ENCODE measurements around the gene NAA80.

The NAA80 gene

GRCh38 chr3:50298836-50299637 is at the start of gene NAA80, which contains the start of gene HYAL3:
TSS of gene NAA80 (minus strand) at chr3:50299405. CDS start at chr3:50297463, 1,942 bp downstream.
TSS of gene HYAL3 (minus strand) at chr3:50299405. CDS start at chr3:50295602, 3,803 bp downstream.
- no peaks in the 10 kb centered on the region for H3K9me3 Mint-ChIP-seq
- H3K27me3 Mint-ChIP-seq, result no peaks in the 10 kb centered on the region
- H3K36me3 Mint-ChIP-seq (ENCODE audit: insufficient read depth), result peaks cover 2% of the 10 kb centered on the region
- peak within 1 kb of the TSS; percentile 96 for H3K27ac Mint-ChIP-seq (ENCODE audit: low read depth)
- ATAC-seq (replicated peaks; ENCODE audit: extremely low read depth, poor library complexity, severe bottlenecking) (peak; percentile 86), DNase-seq (ENCODE audit: low spot score in 2 of 2) (peak; percentile 99 to 100)
- H3K4me1 Mint-ChIP-seq, result peaks cover 26% of the 10 kb centered on the region
- H3K4me3 Mint-ChIP-seq, result peak within 1 kb of the TSS; percentile 92

- Mint-ChIP-seq H3K4me1 (peaks cover 59% of the 10 kb centered on the region), H3K36me3 (ENCODE audit: insufficient read depth) (peaks cover 17% of the 10 kb centered on the region), H3K9me3 (no peaks in the 10 kb centered on the region), H3K4me3 (peak overlapping the region; percentile 32), H3K27ac (ENCODE audit: low read depth) (peak overlapping the region; percentile 68), H3K27me3 (no peaks in the 10 kb centered on the region)
- DNase-seq (ENCODE audit: low spot score in 2 of 2) (peak; percentile 74 to 76), ATAC-seq (replicated peaks; ENCODE audit: extremely low read depth, poor library complexity, severe bottlenecking) (no peak)
Observed at GRCh38 chr3:50347187-50347813, 48.1 kb upstream of the NAA80 start.

GRCh38 chr3:50345586-50346234 is 46.5 kb upstream of the NAA80 start, which contains the start of gene ZMYND10:
TSS of gene ZMYND10 (minus strand) at chr3:50345732. CDS start at chr3:50345579, 153 bp downstream.
- Mint-ChIP-seq H3K27me3 (no peaks in the 10 kb centered on the region), H3K27ac (ENCODE audit: low read depth) (peak within 1 kb of the TSS; percentile 80), H3K4me3 (peak within 1 kb of the TSS; percentile 73), H3K36me3 (ENCODE audit: insufficient read depth) (peaks cover 14% of the 10 kb centered on the region), H3K4me1 (peaks cover 55% of the 10 kb centered on the region), H3K9me3 (no peaks in the 10 kb centered on the region)
- ATAC-seq (replicated peaks; ENCODE audit: extremely low read depth, poor library complexity, severe bottlenecking), result no peak
- peak; percentile 50 to 53 for DNase-seq (ENCODE audit: low spot score in 2 of 2)

- Mint-ChIP-seq H3K4me1 (peaks cover 50% of the 10 kb centered on the region), H3K9me3 (no peaks in the 10 kb centered on the region), H3K4me3 (peak overlapping the region; percentile 38), H3K27me3 (no peaks in the 10 kb centered on the region), H3K27ac (ENCODE audit: low read depth) (no peak overlapping the region), H3K36me3 (ENCODE audit: insufficient read depth) (peaks cover 11% of the 10 kb centered on the region)
- no peak for DNase-seq (ENCODE audit: low spot score in 2 of 2)
- ATAC-seq (replicated peaks; ENCODE audit: extremely low read depth, poor library complexity, severe bottlenecking), result no peak
Observed at GRCh38 chr3:50345008-50345407, 45.8 kb upstream of the NAA80 start.

GRCh38 chr3:50342813-50343633 is 43.8 kb upstream of the NAA80 start:
- Mint-ChIP-seq H3K4me3 (no peak overlapping the region), H3K36me3 (ENCODE audit: insufficient read depth) (peaks cover 20% of the 10 kb centered on the region), H3K9me3 (no peaks in the 10 kb centered on the region), H3K4me1 (peaks cover 53% of the 10 kb centered on the region), H3K27me3 (no peaks in the 10 kb centered on the region), H3K27ac (ENCODE audit: low read depth) (no peak overlapping the region)
- DNase-seq (ENCODE audit: low spot score in 2 of 2) (no peak), ATAC-seq (replicated peaks; ENCODE audit: extremely low read depth, poor library complexity, severe bottlenecking) (no peak)

GRCh38 chr3:50341996-50342650 is 42.9 kb upstream of the NAA80 start:
- Mint-ChIP-seq H3K36me3 (ENCODE audit: insufficient read depth) (peaks cover 21% of the 10 kb centered on the region), H3K27ac (ENCODE audit: low read depth) (no peak overlapping the region), H3K4me3 (no peak overlapping the region), H3K4me1 (peaks cover 50% of the 10 kb centered on the region), H3K9me3 (no peaks in the 10 kb centered on the region), H3K27me3 (no peaks in the 10 kb centered on the region)
- ATAC-seq (replicated peaks; ENCODE audit: extremely low read depth, poor library complexity, severe bottlenecking), result no peak
- no peak for DNase-seq (ENCODE audit: low spot score in 2 of 2)

- Mint-ChIP-seq H3K27me3 (no peaks in the 10 kb centered on the region), H3K4me3 (peak overlapping the region; percentile 95), H3K27ac (ENCODE audit: low read depth) (no peak overlapping the region), H3K36me3 (ENCODE audit: insufficient read depth) (peaks cover 26% of the 10 kb centered on the region), H3K4me1 (peaks cover 56% of the 10 kb centered on the region), H3K9me3 (no peaks in the 10 kb centered on the region)
- no peak for ATAC-seq (replicated peaks; ENCODE audit: extremely low read depth, poor library complexity, severe bottlenecking)
- no peak for DNase-seq (ENCODE audit: low spot score in 2 of 2)
Observed at GRCh38 chr3:50341537-50341936, 42.3 kb upstream of the NAA80 start.

GRCh38 chr3:50340448-50341329 is 41.5 kb upstream of the NAA80 start, which contains the start of gene RASSF1:
TSS of gene RASSF1 (minus strand) at chr3:50340836. CDS start at chr3:50340805, 31 bp downstream.
- Mint-ChIP-seq H3K36me3 (ENCODE audit: insufficient read depth) (peaks cover 31% of the 10 kb centered on the region), H3K4me1 (peaks cover 59% of the 10 kb centered on the region), H3K4me3 (peak within 1 kb of the TSS; percentile 95), H3K27ac (ENCODE audit: low read depth) (peak within 1 kb of the TSS; percentile 97), H3K9me3 (no peaks in the 10 kb centered on the region), H3K27me3 (no peaks in the 10 kb centered on the region)
- DNase-seq (ENCODE audit: low spot score in 2 of 2) (peak; percentile 53), ATAC-seq (replicated peaks; ENCODE audit: extremely low read depth, poor library complexity, severe bottlenecking) (peak; percentile 17)

- DNase-seq (ENCODE audit: low spot score in 2 of 2), result no peak
- H3K36me3 Mint-ChIP-seq (ENCODE audit: insufficient read depth), result peaks cover 37% of the 10 kb centered on the region
- peak overlapping the region; percentile 95 for H3K4me3 Mint-ChIP-seq
- H3K4me1 Mint-ChIP-seq, result peaks cover 58% of the 10 kb centered on the region
- no peaks in the 10 kb centered on the region for H3K27me3 Mint-ChIP-seq
- ATAC-seq (replicated peaks; ENCODE audit: extremely low read depth, poor library complexity, severe bottlenecking), result no peak
- H3K27ac Mint-ChIP-seq (ENCODE audit: low read depth), result peak overlapping the region; percentile 97
- no peaks in the 10 kb centered on the region for H3K9me3 Mint-ChIP-seq
Observed at GRCh38 chr3:50340147-50340447, 40.9 kb upstream of the NAA80 start.

GRCh38 chr3:50339485-50340146 is 40.4 kb upstream of the NAA80 start:
- H3K27ac Mint-ChIP-seq (ENCODE audit: low read depth), result peak overlapping the region; percentile 97
- no peaks in the 10 kb centered on the region for H3K27me3 Mint-ChIP-seq
- peaks cover 37% of the 10 kb centered on the region for H3K36me3 Mint-ChIP-seq (ENCODE audit: insufficient read depth)
- peak overlapping the region; percentile 95 for H3K4me3 Mint-ChIP-seq
- no peaks in the 10 kb centered on the region for H3K9me3 Mint-ChIP-seq
- DNase-seq (ENCODE audit: low spot score in 2 of 2) (no peak), ATAC-seq (replicated peaks; ENCODE audit: extremely low read depth, poor library complexity, severe bottlenecking) (no peak)
- H3K4me1 Mint-ChIP-seq, result peaks cover 56% of the 10 kb centered on the region
